Erythroblast (primary cell): ENCODE data around the gene MLNR.

Experiments
- DNase-seq, 2 experiments: peaks; one replicate each; lab custom pipeline; 2025; lab: John Stamatoyannopoulos, UW
- GATA1 ChIP-seq: IDR thresholded peaks from 2 replicates; pipeline ENCODE4 v1.6.1; 2011; ENCODE audit warnings: low read depth, mild to moderate bottlenecking, control low read depth, low read length, moderate library complexity
- POLR2A ChIP-seq: IDR thresholded peaks from 2 replicates; pipeline ENCODE4 v1.6.1; 2011; ENCODE audit warnings: mild to moderate bottlenecking, low read length

The MLNR gene

GRCh38 chr13:49217962-49218492 lies 2.1 kb upstream of the MLNR start:
- TF ChIP-seq POLR2A: no peak
- TF ChIP-seq GATA1: no peak
- no peak for DNase-seq

- TF ChIP-seq GATA1 (no peak), POLR2A (no peak)
- DNase-seq: peak in 1 of 2 experiments; percentile 7
These were observed 1.6 kb upstream of the MLNR start for GRCh38 chr13:49218493-49219051.

GRCh38 chr13:49219647-49220035 lies 497 bp upstream of the MLNR start:
- no peak for DNase-seq

GRCh38 chr13:49220856-49221589 lies 885 bp downstream of the MLNR start:
- peak; percentile 21 to 37 for DNase-seq
- TF ChIP-seq GATA1 (no peak), POLR2A (no peak)

More at GRCh38 chr13:49219647-49220035, 497 bp upstream of the MLNR start:
- no peak for TF ChIP-seq GATA1
- TF ChIP-seq POLR2A: no peak

- DNase-seq: no peak
- TF ChIP-seq GATA1 (no peak), POLR2A (no peak)
These were observed 1.4 kb downstream of the MLNR start for GRCh38 chr13:49221590-49221965.

- TF ChIP-seq POLR2A (no peak), GATA1 (no peak)
- no peak for DNase-seq
These were observed 5.3 kb downstream of the MLNR start for GRCh38 chr13:49225223-49226042.

- DNase-seq: no peak
- TF ChIP-seq POLR2A (no peak), GATA1 (no peak)
These were observed 6.5 kb downstream of the MLNR start for GRCh38 chr13:49226613-49227012.

- DNase-seq: no peak
- TF ChIP-seq POLR2A (no peak), GATA1 (no peak)
These were observed 14.6 kb downstream of the MLNR start for GRCh38 chr13:49234741-49235140.

GRCh38 chr13:49235856-49236431 lies 15.8 kb downstream of the MLNR start:
- DNase-seq: no peak

GRCh38 chr13:49238621-49239020 lies 18.5 kb downstream of the MLNR start:
- DNase-seq: no peak
- TF ChIP-seq GATA1 (no peak), POLR2A (no peak)

More at GRCh38 chr13:49235856-49236431, 15.8 kb downstream of the MLNR start:
- TF ChIP-seq POLR2A: no peak
- TF ChIP-seq GATA1: no peak

GRCh38 chr13:49240017-49240416 lies 19.9 kb downstream of the MLNR start:
- no peak for TF ChIP-seq POLR2A
- no peak for TF ChIP-seq GATA1
- peak; percentile 32 to 44 for DNase-seq

- no peak for TF ChIP-seq GATA1
- no peak for TF ChIP-seq POLR2A
- DNase-seq: no peak
These were observed 21.2 kb downstream of the MLNR start for GRCh38 chr13:49241296-49241695.

GRCh38 chr13:49245101-49245500 lies 25.0 kb downstream of the MLNR start:
- no peak for DNase-seq
- no peak for TF ChIP-seq GATA1
- TF ChIP-seq POLR2A: no peak
